ENCODE measurements around the gene ANO3. TPM values are rescaled to one million over a fixed set of nuclear protein-coding genes. Genes with fewer than 3 reads are reported as not detected.

ANO3 gene
- total and polyA plus RNA-seq, 2 of the 8 experiments (the other 6 are each of a cell fraction or from before 2014, with no cell fraction given), result not detected

DNA sequence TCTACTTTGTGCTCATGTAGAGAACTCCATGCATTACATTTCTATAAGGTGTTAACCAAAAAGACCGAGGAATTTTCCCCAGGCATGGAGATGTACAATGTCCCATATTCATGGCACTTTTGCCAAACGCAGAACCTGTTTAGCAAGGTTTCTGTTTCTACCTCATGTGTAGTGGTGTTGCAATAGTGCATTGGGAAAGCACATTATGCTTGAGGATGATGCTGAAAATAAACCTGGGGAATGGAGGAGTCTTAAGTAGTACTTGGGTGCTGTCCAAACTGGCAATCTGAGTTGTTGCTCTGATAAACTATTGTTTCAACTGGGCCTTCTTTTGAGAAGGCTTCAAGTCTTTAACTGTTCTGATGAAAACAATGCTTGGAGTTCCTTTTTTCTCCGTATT, 251.6 kb downstream of the ANO3 start:
- Histone ChIP-seq H3K79me1 (ENCODE audit: low read depth, low read length) (no peaks in the 10 kb centered on the region), H3K14ac (ENCODE audit: insufficient read length) (no peak overlapping the region), H3K27me3 (replicated peaks in 1 of 4; ENCODE audit: control insufficient read depth in 3 of 4, extremely low read depth in 1 of 4, insufficient read depth in 3 of 4, low read length in 3 of 4) (no peaks in the 10 kb centered on the region), H3K4me1 (replicated peaks in 1 of 4; ENCODE audit: control insufficient read depth in 3 of 4, insufficient read depth in 4 of 4, low read length in 3 of 4) (no peaks in the 10 kb centered on the region), H3K4ac (replicated peaks; ENCODE audit: insufficient read length, low read depth, low read length) (no peak overlapping the region), H4K5ac (ENCODE audit: insufficient read length, low read depth, low read length) (no peak overlapping the region), H3K27ac (ENCODE audit: low read depth, low read length) (no peak overlapping the region), H3K4me2 (ENCODE audit: insufficient read depth in 1 of 2, low read depth in 2 of 2, low read length in 2 of 2) (no peak overlapping the region), H2BK120ac (replicated peaks; ENCODE audit: low read depth, low read length) (no peak overlapping the region), H3K9ac (replicated peaks in 1 of 4; ENCODE audit: extremely low read depth in 1 of 4, low read depth in 3 of 4, low read length in 3 of 4) (no peak overlapping the region), H3K23ac (ENCODE audit: insufficient read length) (no peak overlapping the region), H4K8ac (ENCODE audit: extremely low read depth, insufficient read depth, low read length) (no peak overlapping the region), H2BK12ac (ENCODE audit: low read depth, low read length) (no peak overlapping the region), H2BK5ac (ENCODE audit: low read depth, low read length) (no peak overlapping the region), H3K9me3 (ENCODE audit: insufficient read depth in 2 of 2, low read depth in 1 of 2, low read length in 1 of 2) (no peaks in the 10 kb centered on the region), H3K79me2 (ENCODE audit: control insufficient read depth in 1 of 2, insufficient read depth in 2 of 2, low read length in 2 of 2) (no peaks in the 10 kb centered on the region), H3K56ac (replicated peaks; ENCODE audit: insufficient read length, low read depth, low read length) (no peak overlapping the region), H2BK15ac (ENCODE audit: low read length) (no peak overlapping the region), H4K91ac (replicated peaks; ENCODE audit: insufficient read length, low read length) (no peak overlapping the region), H3K18ac (ENCODE audit: extremely low read depth, low read length) (no peak overlapping the region), H2BK20ac (ENCODE audit: low read length) (no peak overlapping the region), H3K23me2 (ENCODE audit: low read depth, low read length) (no peaks in the 10 kb centered on the region), H2AFZ (ENCODE audit: low read length) (no peak overlapping the region), H3K4me3 (ENCODE audit: extremely low read depth in 1 of 4, insufficient read depth in 2 of 4, low read depth in 3 of 4, low read length in 4 of 4) (no peak overlapping the region), H4K20me1 (replicated peaks in 1 of 2; ENCODE audit: control insufficient read depth in 1 of 2, insufficient read depth in 2 of 2, low read length in 2 of 2) (no peaks in the 10 kb centered on the region), H2AK5ac (ENCODE audit: low read depth, low read length) (no peak overlapping the region), H3K36me3 (ENCODE audit: control insufficient read depth in 2 of 4, insufficient read depth in 4 of 4, low read length in 3 of 4) (no peaks in the 10 kb centered on the region)
- WGBS, 2 experiments (ENCODE audit: extremely low coverage in 1 of 2, insufficient coverage in 1 of 2, insufficient read length in 1 of 2, insufficient replicate concordance in 2 of 2, low coverage in 1 of 2, low lambda C conversion rate in 2 of 2, missing lambda C conversion rate in 1 of 2), result 95% methylated on average over 3 of the region's 3 CpGs; no CpG with 5 or more reads in 1 of the 2 experiments
- ChIA-PET CTCF (ENCODE audit: partially characterized antibody) (no interaction called here), POLR2A (ENCODE audit: partially characterized antibody) (no interaction called here)
- DNase-seq (ENCODE audit: low read depth in 1 of 2, low spot score in 2 of 2), result no peak
- peak; percentile 7 for FAIRE-seq
- TF ChIP-seq POLR2A (IDR thresholded peaks at IDR 0.05; ENCODE audit: control extremely low read depth in 1 of 2, low read depth in 2 of 2, low read length in 2 of 2), result no peak
- no peak for TF ChIP-seq SP4 (IDR thresholded peaks at IDR 0.05; ENCODE audit: low read length)
